CD4-positive, alpha-beta T cell treated with Interleukin-4 for 4 hours (primary cell): ENCODE data around the gene SPNS1.
"Not testable (repeated sequence)": the region's sequence is repeated elsewhere in the genome, so short reads cannot be mapped to it uniquely, and the experiment has no call there.

Source experiments
- DNase-seq: peaks from one replicate; pipeline ENCODE4 v3.0.0-alpha.2; 2020

SPNS1 gene

GRCh38 chr16:28958836-28959235 lies 15.7 kb upstream of the SPNS1 start:
- no peak for DNase-seq

GRCh38 chr16:28964072-28964471 lies 10.5 kb upstream of the SPNS1 start:
- DNase-seq: no peak

GRCh38 chr16:28964496-28964895 lies 10.1 kb upstream of the SPNS1 start:
- DNase-seq: no peak

- DNase-seq: no peak
These were observed 7.4 kb upstream of the SPNS1 start for GRCh38 chr16:28967156-28967555.

GRCh38 chr16:28969696-28970095 lies 4.9 kb upstream of the SPNS1 start:
- DNase-seq: not testable (repeated sequence)

GRCh38 chr16:28974007-28974436 lies 556 bp upstream of the SPNS1 start:
- no peak for DNase-seq

- no peak for DNase-seq
These were observed 601 bp downstream of the SPNS1 start for GRCh38 chr16:28975158-28975599.

GRCh38 chr16:28977703-28978662 lies 3.4 kb downstream of the SPNS1 start:
- DNase-seq: peak; percentile 30

- DNase-seq: not testable (repeated sequence)
These were observed 5.8 kb downstream of the SPNS1 start for GRCh38 chr16:28980330-28980729.

- DNase-seq: no peak
These were observed 6.4 kb downstream of the SPNS1 start for GRCh38 chr16:28980929-28981328.

- DNase-seq: no peak
These were observed 6.9 kb downstream of the SPNS1 start for GRCh38 chr16:28981517-28981916.

GRCh38 chr16:28982418-28982817 lies 7.8 kb downstream of the SPNS1 start:
- DNase-seq: no peak

GRCh38 chr16:28982949-28983348 lies 8.4 kb downstream of the SPNS1 start:
- DNase-seq: no peak

- no peak for DNase-seq
These were observed 9.1 kb downstream of the SPNS1 start for GRCh38 chr16:28983644-28984043.

GRCh38 chr16:28984091-28984490 lies 9.5 kb downstream of the SPNS1 start:
- DNase-seq: no peak

GRCh38 chr16:28984619-28985135 lies 10.1 kb downstream of the SPNS1 start, which contains the start of gene LAT:
Gene LAT, plus strand, starts transcription at chr16:28985052. Its CDS starts 366 bp downstream, at chr16:28985418.
- peak; percentile 84 for DNase-seq

GRCh38 chr16:28985211-28986041 lies 10.8 kb downstream of the SPNS1 start:
- DNase-seq: no peak

- DNase-seq: no peak
These were observed 11.5 kb downstream of the SPNS1 start for GRCh38 chr16:28986046-28986445.

- no peak for DNase-seq
These were observed 11.9 kb downstream of the SPNS1 start for GRCh38 chr16:28986492-28986891.

GRCh38 chr16:28987170-28987853 lies 12.7 kb downstream of the SPNS1 start:
- no peak for DNase-seq

GRCh38 chr16:28989363-28989762 lies 14.8 kb downstream of the SPNS1 start:
- no peak for DNase-seq

GRCh38 chr16:28990375-28991040 lies 15.9 kb downstream of the SPNS1 start:
- peak; percentile 76 for DNase-seq
